BLaER1 treated with 17β-estradiol and CSF1 and Interleukin-3, amounts not matched to agents 10 nM and 100 nM (cell line): ENCODE measurements around the gene NKX6-2.
A peak's percentile ranks its signal among the peaks of the same experiment; 100 is the strongest.
"Not testable (repeated sequence)": the region's sequence is repeated elsewhere in the genome, so short reads cannot be mapped to it uniquely, and the experiment has no call there.

Experiments
- H3K27ac ChIP-seq, 11 experiments: shearing (Covaris generic); formaldehyde crosslinking; 2 replicates each; pipeline ENCODE4 v1.8.1; 2022
- H3K27me3 ChIP-seq, 11 experiments: shearing (Covaris generic); formaldehyde crosslinking; 2 replicates each; pipeline ENCODE4 v1.8.1; 2022
- H3K36me3 ChIP-seq, 11 experiments: shearing (Covaris generic); formaldehyde crosslinking; 2 replicates each; pipeline ENCODE4 v1.8.1; 2022
- H3K4me1 ChIP-seq, 10 experiments: shearing (Covaris generic); formaldehyde crosslinking; 2 replicates each; pipeline ENCODE4 v1.8.1; 2022
- H3K4me2 ChIP-seq, 11 experiments: shearing (Covaris generic); formaldehyde crosslinking; 2 replicates each; pipeline ENCODE4 v1.8.1; 2022
- H3K4me3 ChIP-seq, 10 experiments: shearing (Covaris generic); formaldehyde crosslinking; 2 replicates each; pipeline ENCODE4 v1.8.1; 2022
- H3K9ac ChIP-seq, 11 experiments: shearing (Covaris generic); formaldehyde crosslinking; 2 replicates each; pipeline ENCODE4 v1.8.1; 2022
- H3K9me3 ChIP-seq, 11 experiments: shearing (Covaris generic); formaldehyde crosslinking; replicated peaks in 1 of 11; 2 replicates each; pipeline ENCODE4 v1.8.1; 2022
- H4K20me1 ChIP-seq, 11 experiments: shearing (Covaris generic); formaldehyde crosslinking; 2 replicates each; pipeline ENCODE4 v1.8.1; 2022
- Cebpa-rat ChIP-seq, 11 experiments: shearing (Covaris generic); IDR thresholded peaks; 2 replicates each; pipeline ENCODE4 v1.8.1; 2022

NKX6-2 gene

DNA sequence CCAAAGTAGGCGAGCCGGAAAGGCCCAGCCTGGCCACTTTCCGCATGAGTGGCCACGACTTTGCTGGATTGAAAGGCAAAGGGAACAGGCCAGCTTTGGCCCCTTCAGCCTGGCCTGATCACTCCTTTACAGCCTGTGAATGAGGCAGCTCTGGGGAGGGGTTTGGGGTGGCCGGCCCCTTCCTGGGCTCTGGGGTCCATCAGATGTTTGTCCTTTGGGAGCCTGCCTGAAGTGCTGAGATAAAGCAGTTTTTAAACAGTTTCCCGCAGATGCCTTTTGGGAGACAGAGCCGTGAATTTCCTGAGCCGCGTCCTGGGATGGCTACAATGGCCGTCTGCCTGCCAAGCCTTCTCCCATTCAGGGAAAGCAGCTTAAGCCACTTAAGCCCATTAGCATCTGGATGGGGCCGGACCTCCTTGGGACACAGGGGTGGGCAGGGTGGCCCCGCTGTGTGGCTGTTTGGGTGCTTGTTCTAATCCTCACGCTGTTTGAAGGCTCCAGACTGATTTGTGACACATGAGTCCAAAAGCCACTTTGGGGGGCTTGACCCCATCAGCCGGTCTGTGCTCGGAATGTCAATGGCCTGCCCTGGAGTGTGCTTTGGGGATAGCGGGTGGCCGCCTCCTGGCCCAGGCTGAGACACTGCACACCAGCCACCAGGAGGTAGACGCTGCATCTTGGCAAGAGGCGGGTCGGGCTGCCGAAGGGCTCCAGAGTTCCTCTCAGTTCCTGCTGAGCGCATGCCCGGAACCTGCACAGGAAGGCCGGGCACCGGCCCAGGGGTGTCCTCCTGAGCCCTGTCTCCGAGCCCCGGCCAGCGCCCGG is 38.9 kb downstream of the NKX6-2 start:
- peaks cover 0 to 100% (median 65%) of the 10 kb centered on the region in 11 experiments; a peak in 17 of 22 replicates for H4K20me1 ChIP-seq
- no peaks in the 10 kb centered on the region for H3K9me3 ChIP-seq
- H3K9ac ChIP-seq = 0 out of 22 replicates have a peak overlapping the region, but pooled peaks of 1 of the 11 experiments have one; percentile 23
- TF ChIP-seq Cebpa-rat (IDR thresholded peaks at IDR 0.05) = no peak
- H3K4me2 ChIP-seq = peak overlapping the region in 8 of 11 experiments; percentile 42 to 84 (median 70); a peak in 13 of 22 replicates
- H3K4me3 ChIP-seq = no peak overlapping the region
- no peaks in the 10 kb centered on the region; a peak in 1 of 22 replicates for H3K27me3 ChIP-seq
- peaks cover 0 to 58% (median 17%) of the 10 kb centered on the region in 11 experiments; a peak in 14 of 22 replicates for H3K36me3 ChIP-seq
- no peak overlapping the region for H3K27ac ChIP-seq
- H3K4me1 ChIP-seq = peaks cover 0 to 48% (median 29%) of the 10 kb centered on the region in 10 experiments; a peak in 14 of 20 replicates

DNA sequence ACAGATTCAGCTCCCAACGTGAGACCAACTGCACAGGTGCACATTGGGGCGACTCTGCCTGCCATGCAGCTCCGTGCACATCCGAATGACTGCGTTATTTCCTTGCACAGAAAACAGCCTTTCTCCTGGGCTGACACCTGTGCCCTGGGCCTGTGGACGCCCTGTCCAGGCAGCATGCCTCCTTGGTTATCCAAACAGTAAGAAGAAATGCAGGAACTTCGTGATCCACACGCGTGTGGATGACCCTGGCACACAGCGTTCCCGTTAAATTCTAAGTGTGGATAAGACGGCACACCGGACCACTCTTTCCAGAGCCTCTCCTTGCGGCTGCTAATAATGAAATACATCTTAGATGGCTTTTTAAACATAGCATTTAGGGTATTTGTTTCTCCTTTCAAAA is 39.6 kb downstream of the NKX6-2 start:
- H3K27me3 ChIP-seq = no peaks in the 10 kb centered on the region; a peak in 1 of 22 replicates
- TF ChIP-seq Cebpa-rat (IDR thresholded peaks at IDR 0.05) = no peak
- peak overlapping the region in 5 of 11 experiments; percentile 42 to 84 (median 72); a peak in 4 of 22 replicates for H3K4me2 ChIP-seq
- H3K4me1 ChIP-seq = peaks cover 0 to 48% (median 29%) of the 10 kb centered on the region in 10 experiments; a peak in 14 of 20 replicates
- no peak overlapping the region for H3K27ac ChIP-seq
- no peaks in the 10 kb centered on the region for H3K9me3 ChIP-seq
- peaks cover 0 to 100% (median 66%) of the 10 kb centered on the region in 11 experiments; a peak in 17 of 22 replicates for H4K20me1 ChIP-seq
- H3K36me3 ChIP-seq = peaks cover 0 to 60% (median 19%) of the 10 kb centered on the region in 11 experiments; a peak in 14 of 22 replicates
- H3K4me3 ChIP-seq = no peak overlapping the region
- no peak overlapping the region for H3K9ac ChIP-seq

DNA sequence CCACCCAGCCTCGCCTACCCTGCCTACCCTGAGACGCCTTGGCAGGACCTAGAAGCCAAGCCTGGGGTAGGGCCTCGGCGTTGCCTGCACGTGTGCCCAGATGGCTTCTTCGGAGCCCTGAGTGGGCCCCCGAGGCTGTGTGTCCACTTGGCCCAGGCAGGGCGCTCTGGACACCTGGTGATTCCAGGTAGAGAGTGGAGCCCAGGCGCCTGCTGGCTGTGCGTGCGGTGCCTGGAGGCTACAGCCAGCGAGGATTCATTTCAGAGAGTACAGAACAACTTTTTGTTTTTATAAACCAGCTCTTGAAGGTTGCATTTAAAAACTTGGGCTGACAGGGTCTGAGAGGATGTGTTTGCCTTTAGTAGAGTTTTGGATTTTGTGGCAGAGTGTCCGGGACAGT is 40.0 kb downstream of the NKX6-2 start:
- peak overlapping the region in 2 of 11 experiments; percentile 42 to 79; a peak in 1 of 22 replicates for H3K4me2 ChIP-seq
- H3K9ac ChIP-seq = no peak overlapping the region
- no peak for TF ChIP-seq Cebpa-rat (IDR thresholded peaks at IDR 0.05)
- H3K27ac ChIP-seq = no peak overlapping the region
- H3K36me3 ChIP-seq = peaks cover 0 to 60% (median 23%) of the 10 kb centered on the region in 11 experiments; a peak in 14 of 22 replicates
- peaks cover 0 to 48% (median 29%) of the 10 kb centered on the region in 10 experiments; a peak in 14 of 20 replicates for H3K4me1 ChIP-seq
- peaks cover 0 to 100% (median 67%) of the 10 kb centered on the region in 11 experiments; a peak in 17 of 22 replicates for H4K20me1 ChIP-seq
- H3K9me3 ChIP-seq = no peaks in the 10 kb centered on the region
- no peak overlapping the region for H3K4me3 ChIP-seq
- H3K27me3 ChIP-seq = no peaks in the 10 kb centered on the region; a peak in 1 of 22 replicates

DNA sequence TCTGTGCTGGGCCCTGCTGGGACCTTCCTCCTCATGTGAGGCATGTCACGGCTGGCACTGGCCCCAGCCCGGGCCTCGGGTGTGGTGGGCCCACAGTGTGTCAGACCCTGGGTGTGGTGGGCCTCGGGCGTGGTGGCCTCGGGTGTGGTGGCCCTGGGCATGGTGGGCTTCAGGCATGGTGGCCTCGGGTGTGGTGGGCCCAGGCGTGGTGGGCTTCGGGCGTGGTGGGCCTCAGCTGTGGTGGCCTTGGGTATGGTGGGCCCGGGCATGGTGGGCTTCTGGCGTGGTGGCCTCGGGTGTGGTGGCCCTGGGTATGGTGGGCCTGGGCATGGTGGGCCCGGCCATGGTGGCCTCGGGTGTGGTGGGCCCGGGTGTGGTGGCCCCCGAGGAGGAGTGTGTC is 40.4 kb downstream of the NKX6-2 start:
- Histone ChIP-seq H3K4me3 (no peak overlapping the region), H3K4me2 (no peak overlapping the region), H4K20me1 (peaks cover 0 to 100% (median 72%) of the 10 kb centered on the region in 11 experiments; a peak in 17 of 22 replicates), H3K27ac (no peak overlapping the region), H3K4me1 (peaks cover 0 to 51% (median 29%) of the 10 kb centered on the region in 10 experiments; a peak in 14 of 20 replicates), H3K27me3 (no peaks in the 10 kb centered on the region; a peak in 1 of 22 replicates), H3K9me3 (no peaks in the 10 kb centered on the region), H3K36me3 (peaks cover 0 to 60% (median 19%) of the 10 kb centered on the region in 11 experiments; a peak in 14 of 22 replicates), H3K9ac (no peak overlapping the region)
- no peak for TF ChIP-seq Cebpa-rat (IDR thresholded peaks at IDR 0.05)

DNA sequence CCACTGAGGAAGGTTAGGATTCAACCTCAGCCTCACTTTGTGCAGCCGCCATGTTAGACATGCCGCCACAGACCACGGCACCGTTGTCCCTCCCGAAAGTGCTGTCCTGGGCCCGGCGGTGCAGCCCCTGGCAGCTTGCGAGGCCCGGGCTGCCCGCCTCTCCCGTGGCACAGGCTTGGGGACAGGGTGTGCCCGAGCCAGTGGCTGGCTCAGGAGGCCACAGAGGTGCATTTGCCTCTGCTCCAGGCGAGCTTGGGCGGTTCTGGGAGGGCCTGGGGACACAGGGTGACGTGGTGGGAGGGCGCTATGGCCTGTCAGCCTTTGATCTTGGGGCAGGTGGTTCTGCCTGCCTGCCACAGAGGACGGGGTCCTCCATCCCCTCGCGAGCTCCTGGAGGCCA is 41.1 kb downstream of the NKX6-2 start:
- Histone ChIP-seq H3K4me3 (no peak overlapping the region), H3K9me3 (no peaks in the 10 kb centered on the region), H3K27ac (no peak overlapping the region), H3K36me3 (peaks cover 0 to 57% (median 13%) of the 10 kb centered on the region in 11 experiments; a peak in 14 of 22 replicates), H3K4me1 (peaks cover 0 to 58% (median 33%) of the 10 kb centered on the region in 10 experiments; a peak in 14 of 20 replicates), H3K9ac (no peak overlapping the region), H4K20me1 (peaks cover 0 to 99% (median 72%) of the 10 kb centered on the region in 11 experiments; a peak in 17 of 22 replicates), H3K4me2 (no peak overlapping the region), H3K27me3 (no peaks in the 10 kb centered on the region; a peak in 1 of 22 replicates)
- no peak for TF ChIP-seq Cebpa-rat (IDR thresholded peaks at IDR 0.05)

DNA sequence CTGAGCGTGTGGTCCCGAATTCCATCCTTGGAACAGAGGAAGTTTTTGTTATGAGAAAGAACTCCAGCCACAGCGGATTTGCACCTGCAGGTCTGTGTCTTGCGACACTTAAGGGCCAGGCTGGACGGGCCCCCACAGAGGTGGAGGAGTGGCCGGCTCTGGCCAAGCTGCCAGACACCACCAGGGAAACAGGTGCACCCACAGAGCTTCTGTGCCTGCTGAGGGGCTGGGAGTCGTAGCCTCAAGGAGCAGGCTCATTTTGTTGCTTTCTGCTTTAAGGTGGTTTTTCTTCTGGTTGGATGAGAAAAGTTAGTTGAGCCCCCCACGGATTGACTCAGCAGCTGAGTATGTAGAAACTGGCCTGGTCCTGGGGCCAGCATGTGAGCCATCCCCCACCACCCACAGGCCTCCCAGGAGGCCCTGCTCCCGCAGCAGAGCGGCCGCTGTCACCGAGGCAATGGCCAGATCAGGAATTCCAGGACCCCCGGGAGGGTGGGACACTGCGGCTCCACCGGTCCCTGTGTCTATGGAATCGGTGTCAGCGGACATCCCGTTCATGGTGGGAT is 41.9 kb downstream of the NKX6-2 start:
- H4K20me1 ChIP-seq = peaks cover 0 to 99% (median 72%) of the 10 kb centered on the region in 11 experiments; a peak in 17 of 22 replicates
- H3K27ac ChIP-seq = no peak overlapping the region
- peaks cover 0 to 58% (median 41%) of the 10 kb centered on the region in 10 experiments; a peak in 14 of 20 replicates for H3K4me1 ChIP-seq
- H3K27me3 ChIP-seq = no peaks in the 10 kb centered on the region; a peak in 1 of 22 replicates
- TF ChIP-seq Cebpa-rat (IDR thresholded peaks at IDR 0.05) = no peak
- H3K9me3 ChIP-seq = no peaks in the 10 kb centered on the region
- peaks cover 0 to 56% (median 7%) of the 10 kb centered on the region in 11 experiments; a peak in 10 of 22 replicates for H3K36me3 ChIP-seq
- H3K9ac ChIP-seq = no peak overlapping the region; a peak in 1 of 22 replicates
- peak overlapping the region in 1 of 11 experiments; percentile 15; a peak in 1 of 22 replicates for H3K4me2 ChIP-seq
- H3K4me3 ChIP-seq = no peak overlapping the region

DNA sequence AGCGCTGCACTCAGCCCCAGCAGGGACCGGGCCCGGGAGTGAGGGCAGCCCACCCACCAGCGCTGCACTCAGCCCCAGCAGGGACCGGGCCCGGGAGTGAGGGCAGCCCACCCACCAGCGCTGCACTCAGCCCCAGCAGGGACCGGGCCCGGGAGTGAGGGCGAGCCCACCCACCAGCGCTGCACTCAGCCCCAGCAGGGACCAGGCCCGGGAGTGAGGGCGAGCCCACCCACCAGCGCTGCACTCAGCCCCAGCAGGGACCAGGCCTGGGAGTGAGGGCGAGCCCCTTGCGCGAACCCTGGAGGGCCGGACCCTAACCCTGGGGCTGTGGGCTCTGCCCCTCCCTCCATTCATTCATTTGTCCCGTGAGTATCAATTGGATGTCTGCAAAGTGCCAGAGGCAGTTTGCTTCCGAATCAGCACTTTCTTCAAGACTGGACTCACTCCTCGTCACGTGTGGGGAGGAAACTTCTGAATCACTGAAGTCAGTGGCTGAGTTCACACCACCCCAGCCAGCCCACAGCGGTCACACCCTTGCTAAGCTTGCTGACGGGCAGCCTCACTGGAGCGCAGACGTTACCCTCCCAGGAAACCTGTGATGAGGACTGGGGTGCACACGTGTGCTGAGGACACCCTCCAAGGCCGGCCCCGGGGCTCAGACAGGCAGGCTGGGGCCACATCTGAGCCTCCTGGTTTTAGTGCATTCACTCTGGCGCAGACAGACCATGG is 42.6 kb downstream of the NKX6-2 start:
- peak overlapping the region in 1 of 11 experiments; percentile 15; a peak in 1 of 22 replicates for H3K4me2 ChIP-seq
- H3K27ac ChIP-seq = not testable (repeated sequence)

DNA sequence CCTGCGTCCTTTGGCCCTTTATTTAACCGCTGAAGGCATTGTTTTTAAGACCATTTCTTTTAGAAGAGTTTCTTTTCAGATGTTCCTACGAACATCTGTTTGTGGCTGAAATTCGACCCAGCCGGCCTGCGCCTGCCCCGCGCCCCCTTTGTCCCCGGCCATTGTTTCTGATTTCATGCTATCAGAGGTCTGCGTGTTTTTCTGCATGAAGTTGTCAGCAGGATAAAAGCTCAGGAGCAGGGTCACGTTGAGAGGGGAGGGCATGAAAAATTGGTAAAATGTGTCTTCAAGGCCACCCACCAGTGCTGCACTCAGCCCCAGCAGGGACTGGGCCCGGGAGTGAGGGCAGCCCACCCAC is 43.1 kb downstream of the NKX6-2 start:
- H3K4me1 ChIP-seq = peaks cover 0 to 58% (median 41%) of the 10 kb centered on the region in 10 experiments; a peak in 14 of 20 replicates
- peaks cover 0 to 60% (median 7%) of the 10 kb centered on the region in 11 experiments; a peak in 11 of 22 replicates for H3K36me3 ChIP-seq
- H3K27ac ChIP-seq = no peak overlapping the region
- H4K20me1 ChIP-seq = peaks cover 0 to 99% (median 69%) of the 10 kb centered on the region in 11 experiments; a peak in 17 of 22 replicates
- no peak overlapping the region for H3K4me2 ChIP-seq
- no peak for TF ChIP-seq Cebpa-rat (IDR thresholded peaks at IDR 0.05)
- no peaks in the 10 kb centered on the region for H3K27me3 ChIP-seq
- no peak overlapping the region for H3K4me3 ChIP-seq
- H3K9ac ChIP-seq = no peak overlapping the region
- H3K9me3 ChIP-seq = no peaks in the 10 kb centered on the region

More for the DNA sequence above, 42.6 kb downstream of the NKX6-2 start:
- Histone ChIP-seq H3K36me3 (peaks cover 0 to 57% (median 7%) of the 10 kb centered on the region in 11 experiments; a peak in 11 of 22 replicates), H3K4me1 (peaks cover 0 to 58% (median 41%) of the 10 kb centered on the region in 10 experiments; a peak in 14 of 20 replicates), H4K20me1 (peaks cover 0 to 99% (median 70%) of the 10 kb centered on the region in 11 experiments; a peak in 17 of 22 replicates)
- not testable (repeated sequence) for H3K9ac ChIP-seq, H3K4me3 ChIP-seq, H3K9me3 ChIP-seq, H3K27me3 ChIP-seq
